Posterior vena cava (tissue), 2 donors: Measurements from ENCODE around the gene NPSR1. TPM values are rescaled to one million over a fixed set of nuclear protein-coding genes. Genes with fewer than 3 reads are reported as not detected.

Experiments
- DNase-seq: peaks from one replicate; pipeline ENCODE4 v3.0.0-alpha.2; 2020; ENCODE audit warnings: low spot score
- intact Hi-C, 2 donors: fragments of 100-400 bp; cut with DNase I; formaldehyde crosslinking; loops; one replicate each; pipeline versions ENCODE4 v1.14.1 to v1.14.2; 2022 to 2023
- total RNA-seq, 2 donors: library from RNA; stranded (reverse); fragmentation: NEBNext Ultra II Directional; extraction: Animal tissue kit (Norgen Biotek cat#: 25700); gene quantifications; one replicate each; pipeline ENCODE4 v1.2.1, GENCODE V29; 2021
- donor health status: DM: yes; HTN: yes; CAD: no.
- donor health status: DM: yes; HTN: yes; CAD: no.

NPSR1 gene
- total RNA-seq, 2 donors from 2014 or later = not detected

DNA sequence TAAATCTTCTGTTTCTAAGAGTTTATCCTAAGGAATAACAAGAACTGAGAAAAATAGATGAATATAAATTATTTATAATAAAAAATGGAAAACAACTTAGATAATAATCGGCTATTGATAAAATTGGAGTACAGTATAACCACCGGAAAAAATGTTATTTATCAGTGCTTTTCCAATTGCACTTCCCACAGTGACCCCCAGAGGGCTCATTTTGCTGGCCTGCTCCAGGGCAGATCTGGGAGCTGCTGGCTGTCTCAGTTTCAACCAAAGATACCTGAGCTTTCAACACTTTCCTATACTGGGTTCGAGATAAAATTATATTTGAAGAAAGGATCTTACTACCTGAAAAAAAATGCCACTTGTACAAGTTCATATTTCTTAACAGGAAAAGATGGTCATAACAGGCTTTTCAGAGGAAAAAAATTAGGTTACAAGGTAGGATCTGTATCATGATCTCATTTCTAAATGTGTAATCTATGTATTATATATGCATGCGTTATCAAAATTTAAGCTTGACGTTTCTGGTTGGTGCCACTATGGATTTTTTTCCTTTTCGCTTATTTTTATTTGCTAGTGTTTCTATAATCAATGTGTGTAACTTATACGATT, 165.7 kb downstream of the NPSR1 start:
- intact Hi-C loops = no loop called here
- DNase-seq = no peak

DNA sequence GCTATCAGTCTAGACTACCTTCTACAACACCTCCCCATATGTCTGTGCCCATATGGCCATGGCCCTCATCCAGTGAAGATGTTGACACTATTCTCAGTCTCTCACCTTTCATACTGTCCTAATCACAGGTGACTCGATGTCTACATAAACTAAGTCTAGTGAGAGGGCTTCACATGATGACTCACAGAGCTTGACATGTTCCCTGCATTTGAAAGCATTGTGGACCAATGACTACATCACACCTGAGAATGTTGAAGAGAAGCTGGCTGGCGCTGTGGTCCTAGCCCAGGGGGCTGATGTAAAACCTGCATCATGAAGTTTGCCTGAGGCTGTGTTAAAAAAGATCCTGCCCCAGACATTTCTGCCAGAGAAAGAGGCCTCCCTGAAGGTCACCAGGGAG, 167.2 kb downstream of the NPSR1 start:
- intact Hi-C loops = no loop called here
- no peak for DNase-seq

DNA sequence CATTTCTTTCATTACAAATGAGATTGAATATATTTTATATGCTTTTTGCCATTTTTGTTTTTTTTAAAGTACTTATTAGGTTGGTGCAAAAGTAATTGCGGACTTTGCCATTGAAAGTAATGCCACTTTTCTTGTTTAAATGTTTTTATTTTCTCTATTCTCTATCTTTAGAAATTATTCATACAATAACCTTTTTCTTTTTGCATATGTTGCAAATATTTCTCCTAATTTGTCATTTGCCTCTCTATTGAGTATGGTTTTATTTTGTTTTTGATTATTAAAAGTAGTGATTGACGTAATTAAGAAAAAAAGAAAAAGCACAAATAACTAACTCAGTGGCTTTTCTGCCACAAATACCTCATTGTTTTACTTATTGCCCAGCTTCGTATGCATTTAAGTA, 172.4 kb downstream of the NPSR1 start:
- intact Hi-C loops = no loop called here
- DNase-seq = no peak

DNA sequence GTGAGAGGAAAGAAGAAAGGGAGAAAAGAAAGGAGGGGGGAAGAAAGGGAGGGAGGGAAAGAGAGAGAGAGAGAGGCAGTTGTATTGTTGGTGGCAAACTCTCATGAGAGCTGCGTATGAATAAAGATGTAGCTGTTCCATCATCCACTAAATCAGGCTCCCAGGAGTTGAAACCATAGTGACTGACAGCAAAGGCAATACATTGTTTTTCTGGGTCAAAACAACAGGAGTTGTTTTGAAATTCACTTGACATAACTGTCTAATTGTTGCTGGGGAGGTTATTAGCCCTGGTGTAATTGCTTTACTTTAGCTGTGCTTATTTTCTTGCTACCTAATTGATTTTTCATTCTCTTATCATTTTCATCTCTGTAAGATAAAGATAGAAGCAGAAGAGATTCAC, 173.4 kb downstream of the NPSR1 start:
- DNase-seq = no peak
- intact Hi-C loops = no loop called here

DNA sequence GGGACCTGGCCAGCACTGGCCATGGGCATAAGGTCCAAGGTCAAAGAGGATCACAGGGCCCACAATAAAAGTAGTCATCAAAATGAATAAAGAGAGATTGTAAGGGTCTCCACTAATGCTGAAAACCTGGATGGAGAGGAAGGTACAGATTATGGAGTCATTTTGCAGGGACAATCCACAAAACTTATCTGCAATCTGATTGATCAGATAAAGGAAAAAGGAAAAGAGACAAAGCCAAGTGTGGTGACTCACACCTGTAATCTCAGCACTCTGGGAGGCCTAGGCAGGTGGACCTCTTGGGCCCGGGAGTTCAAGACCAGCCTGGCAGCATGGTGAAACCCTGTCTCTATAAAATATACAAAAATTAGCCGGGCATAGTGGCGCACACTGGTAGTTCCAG, 174.0 kb downstream of the NPSR1 start:
- intact Hi-C loops = no loop called here
- no peak for DNase-seq

DNA sequence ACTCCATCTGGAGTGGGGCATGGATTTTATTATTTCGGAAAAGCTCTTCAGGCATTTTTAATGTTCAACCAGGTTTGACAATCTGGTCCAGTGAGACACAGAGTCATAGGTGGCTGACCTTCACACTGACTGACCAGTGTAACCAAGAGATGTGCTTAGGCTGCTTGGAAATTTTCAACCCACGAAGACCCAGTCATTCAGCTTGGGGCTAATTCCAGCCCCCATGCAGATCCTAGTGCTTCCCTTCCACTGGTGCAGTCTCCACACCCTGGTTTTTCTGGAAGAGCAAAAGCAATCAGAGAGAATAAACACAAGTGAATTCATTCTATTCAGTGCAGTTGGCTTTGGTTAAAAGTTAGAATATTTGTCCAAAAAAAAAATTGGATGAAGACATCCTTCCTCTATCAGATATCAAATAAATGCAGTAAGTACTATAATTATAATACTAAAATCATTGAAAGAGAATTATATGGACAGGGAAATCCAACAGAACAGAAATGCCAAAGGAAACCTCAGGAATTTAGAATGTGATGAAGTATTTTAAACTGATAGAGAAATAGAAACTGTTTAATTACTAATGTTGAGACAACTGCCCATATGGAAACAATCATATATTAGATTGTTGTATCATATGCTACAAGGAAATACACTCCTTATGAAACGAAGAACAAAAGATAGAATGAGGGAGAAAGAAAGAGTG, 178.0 kb downstream of the NPSR1 start:
- intact Hi-C loops = no loop called here
- DNase-seq = no peak

DNA sequence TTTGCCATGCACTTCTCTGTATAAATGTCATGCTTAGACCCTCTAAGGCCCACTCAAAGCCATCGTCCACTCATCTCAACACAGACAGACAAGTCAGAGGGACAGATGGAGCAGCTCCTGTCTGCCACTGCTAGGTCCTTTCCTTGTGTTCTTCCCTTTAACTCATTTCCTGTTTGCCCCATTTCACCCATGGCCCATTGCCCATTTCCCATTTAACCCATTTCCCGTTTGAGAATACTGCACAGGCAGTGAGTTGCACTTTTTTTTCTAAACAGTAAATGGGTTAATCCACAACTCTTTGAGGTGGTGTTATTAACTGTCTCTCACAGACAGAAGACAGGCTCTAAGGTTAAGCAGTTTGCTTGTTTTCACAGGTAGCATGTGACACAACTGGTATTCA, 179.3 kb downstream of the NPSR1 start:
- intact Hi-C loops = no loop called here

DNA sequence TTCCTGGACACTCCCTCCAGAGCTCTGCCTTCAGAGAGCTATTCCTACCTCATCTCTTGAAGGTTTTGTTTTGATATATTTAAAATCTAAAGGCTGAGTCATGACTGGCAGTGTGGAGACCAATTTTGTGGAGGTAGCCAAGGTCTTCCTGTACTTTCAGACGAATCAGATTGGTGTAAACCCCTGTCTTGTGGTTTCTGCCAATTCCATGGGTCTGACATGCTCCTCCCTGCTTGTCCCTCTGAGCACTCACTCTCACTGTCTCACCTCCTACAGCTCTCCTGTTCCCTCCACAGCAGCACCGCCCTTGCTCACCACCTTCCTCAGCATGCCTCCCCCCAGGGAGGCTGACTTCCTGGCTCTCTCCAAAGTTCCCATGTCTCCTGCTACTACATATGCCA, 179.8 kb downstream of the NPSR1 start:
- intact Hi-C loops = no loop called here

More for the DNA sequence above, 179.3 kb downstream of the NPSR1 start:
- no peak for DNase-seq

DNA sequence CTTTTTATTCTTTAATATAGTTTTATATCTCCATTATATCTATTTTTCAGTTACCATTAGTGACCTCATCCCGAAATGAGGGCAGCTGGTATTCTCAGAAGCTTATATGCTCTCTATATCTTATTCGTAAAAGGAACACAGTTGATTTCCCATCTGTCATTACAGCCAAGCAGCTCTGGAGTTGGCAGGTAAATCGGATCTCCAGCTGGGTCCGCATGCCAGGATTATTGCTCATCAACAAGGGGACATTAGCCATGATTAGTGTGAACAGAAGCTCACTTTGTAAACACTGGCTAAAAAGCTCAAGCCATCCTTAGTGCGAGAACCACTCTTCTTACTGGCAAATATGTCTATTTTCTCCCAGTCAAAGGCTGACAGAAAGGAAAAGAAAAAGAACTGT, 180.3 kb downstream of the NPSR1 start:
- no peak for DNase-seq
- intact Hi-C loops = no loop called here

More for the DNA sequence above, 179.8 kb downstream of the NPSR1 start:
- no peak for DNase-seq

DNA sequence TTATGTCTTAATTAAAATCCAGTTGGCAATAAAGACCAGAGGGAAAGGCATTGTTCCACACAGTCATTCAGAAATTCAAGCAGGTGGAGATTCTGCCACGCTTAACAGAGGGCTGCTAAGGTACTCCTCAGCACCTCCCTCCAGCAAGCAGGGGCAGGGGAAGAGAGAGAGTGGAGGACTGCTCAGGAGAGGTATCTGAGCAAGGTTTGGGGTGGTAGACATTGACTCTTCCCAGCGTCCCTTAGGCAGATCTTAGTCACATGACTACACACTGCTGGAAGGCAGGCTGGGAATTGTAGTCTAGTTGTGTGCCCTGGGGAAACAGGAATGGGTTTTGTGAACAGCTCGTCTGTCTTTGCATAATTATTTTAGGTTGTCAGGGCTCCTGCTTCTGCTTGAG, 181.6 kb downstream of the NPSR1 start:
- no peak for DNase-seq
- intact Hi-C loops = no loop called here

DNA sequence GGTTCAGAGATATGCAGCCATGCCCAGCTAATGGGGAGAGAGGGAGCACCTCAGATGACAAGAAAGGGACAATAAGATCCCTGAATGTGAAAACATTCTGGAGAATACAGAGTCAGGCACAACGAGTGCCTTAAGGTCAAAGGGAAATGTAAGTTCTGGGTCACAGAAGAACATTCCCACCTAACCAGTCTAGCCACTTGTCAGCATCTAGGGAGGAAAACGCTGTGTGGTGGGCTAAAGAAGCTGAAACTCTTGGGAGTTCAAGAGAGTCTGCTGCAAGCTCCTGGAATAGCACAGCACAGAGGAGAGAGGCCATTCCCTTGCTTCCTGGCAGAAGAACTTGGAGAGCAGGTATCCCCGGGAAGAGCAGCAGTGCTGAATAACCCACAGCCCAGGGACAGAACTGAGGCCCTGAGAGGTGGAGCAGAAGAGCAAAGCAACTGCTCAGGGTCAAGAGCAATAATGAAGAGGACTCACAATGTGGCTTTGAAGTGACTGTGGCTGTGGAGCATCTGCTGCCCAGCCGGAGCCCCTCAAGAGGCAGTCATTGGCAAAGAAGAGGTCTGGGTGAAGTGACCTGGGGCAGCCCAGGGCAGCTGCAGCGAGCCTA, 182.3 kb downstream of the NPSR1 start:
- intact Hi-C loops = no loop called here
- DNase-seq = no peak

DNA sequence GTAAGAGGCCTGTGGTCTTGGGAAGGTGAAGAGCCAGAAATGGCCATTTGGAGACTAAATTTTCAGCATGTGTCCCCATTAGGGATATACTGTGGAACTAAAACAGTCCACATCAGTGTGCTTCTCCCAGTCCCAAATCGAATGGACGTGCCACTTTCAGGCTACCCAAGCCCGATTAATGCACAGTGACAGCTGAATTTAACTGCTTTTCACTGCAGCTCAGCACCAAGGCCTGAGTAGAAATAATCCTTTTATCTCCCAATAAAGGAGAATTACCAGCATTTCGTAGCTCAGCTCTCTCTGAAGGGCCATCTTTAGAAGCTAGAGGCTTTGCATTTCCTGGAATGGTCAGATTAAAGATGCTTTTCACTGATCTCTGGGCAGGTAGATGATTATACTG, 183.3 kb downstream of the NPSR1 start:
- intact Hi-C loops = no loop called here

DNA sequence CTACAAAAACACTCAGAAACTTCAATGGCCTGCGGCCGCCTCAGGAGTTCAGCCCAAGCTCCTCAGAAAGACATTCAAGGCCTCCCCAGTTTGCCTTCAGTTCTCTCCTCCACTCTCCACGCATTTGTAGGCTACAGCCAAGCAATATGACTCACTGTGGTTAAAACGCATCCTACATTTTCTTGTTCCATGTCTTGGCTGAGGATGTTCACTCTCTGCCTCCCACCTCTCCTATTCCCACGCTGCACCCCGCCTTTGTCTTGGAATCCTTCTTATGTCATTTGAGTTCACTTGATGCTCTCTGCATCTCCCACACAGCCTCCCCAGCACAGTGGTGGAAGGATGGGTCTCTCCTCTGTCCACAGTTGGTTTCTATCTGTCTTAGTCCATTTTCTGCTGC, 184.8 kb downstream of the NPSR1 start:
- DNase-seq = no peak
- intact Hi-C loops = no loop called here

More for the DNA sequence above, 183.3 kb downstream of the NPSR1 start:
- no peak for DNase-seq

DNA sequence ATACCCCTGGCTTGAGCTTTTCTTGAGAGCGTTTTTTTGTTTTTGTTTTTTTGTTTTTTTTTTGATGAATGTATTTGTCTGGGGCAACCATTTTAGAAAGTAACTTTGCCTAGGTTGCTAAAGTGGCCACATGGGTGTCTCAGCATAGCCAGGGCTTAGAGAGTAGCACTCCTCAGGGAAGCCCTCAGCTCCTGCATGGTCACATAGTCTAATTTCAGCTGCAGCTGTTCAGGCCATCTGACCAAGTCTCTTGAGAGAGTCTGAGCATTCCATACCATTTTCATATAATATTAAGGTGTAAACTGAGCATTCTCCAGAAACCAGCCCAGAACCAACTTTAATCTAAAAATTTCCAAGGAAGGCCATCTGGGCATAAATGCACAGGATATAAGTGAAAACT, 186.4 kb downstream of the NPSR1 start:
- intact Hi-C loops = no loop called here
- no peak for DNase-seq

DNA sequence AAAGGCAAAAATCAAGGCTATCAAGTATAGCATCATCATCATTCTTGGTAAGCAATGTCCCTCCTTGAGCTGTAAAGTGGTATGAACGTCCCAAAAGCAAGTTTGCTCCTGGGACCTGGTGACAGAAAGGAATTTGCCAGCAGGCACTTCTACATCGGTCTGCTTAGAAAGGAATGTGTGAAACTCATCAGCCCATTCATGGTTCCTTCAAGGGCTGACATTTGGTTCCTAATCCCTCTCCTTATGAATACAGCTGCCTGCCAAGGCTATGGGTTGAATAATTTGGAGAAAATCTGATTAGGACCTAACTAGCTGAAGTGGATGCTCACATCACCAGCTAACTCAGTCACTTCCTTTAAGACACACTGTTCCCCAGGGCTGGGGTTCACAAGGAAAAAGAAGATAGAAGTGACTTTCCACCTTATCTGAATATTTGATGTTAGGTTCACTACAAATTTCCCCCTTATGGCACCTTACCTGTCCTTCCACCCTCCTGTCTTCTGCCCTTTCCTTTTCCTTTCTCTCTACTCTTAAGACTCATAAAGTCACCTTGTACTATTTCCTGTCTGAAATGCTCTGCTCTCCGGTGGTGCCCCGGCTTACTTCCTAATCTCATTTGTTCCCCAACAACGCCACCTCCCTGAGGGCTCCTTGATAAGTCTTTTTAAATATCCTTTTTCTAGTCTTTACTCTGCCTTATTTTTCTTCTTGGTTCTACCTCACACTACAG, 187.1 kb downstream of the NPSR1 start:
- DNase-seq = no peak
- intact Hi-C loops = no loop called here

DNA sequence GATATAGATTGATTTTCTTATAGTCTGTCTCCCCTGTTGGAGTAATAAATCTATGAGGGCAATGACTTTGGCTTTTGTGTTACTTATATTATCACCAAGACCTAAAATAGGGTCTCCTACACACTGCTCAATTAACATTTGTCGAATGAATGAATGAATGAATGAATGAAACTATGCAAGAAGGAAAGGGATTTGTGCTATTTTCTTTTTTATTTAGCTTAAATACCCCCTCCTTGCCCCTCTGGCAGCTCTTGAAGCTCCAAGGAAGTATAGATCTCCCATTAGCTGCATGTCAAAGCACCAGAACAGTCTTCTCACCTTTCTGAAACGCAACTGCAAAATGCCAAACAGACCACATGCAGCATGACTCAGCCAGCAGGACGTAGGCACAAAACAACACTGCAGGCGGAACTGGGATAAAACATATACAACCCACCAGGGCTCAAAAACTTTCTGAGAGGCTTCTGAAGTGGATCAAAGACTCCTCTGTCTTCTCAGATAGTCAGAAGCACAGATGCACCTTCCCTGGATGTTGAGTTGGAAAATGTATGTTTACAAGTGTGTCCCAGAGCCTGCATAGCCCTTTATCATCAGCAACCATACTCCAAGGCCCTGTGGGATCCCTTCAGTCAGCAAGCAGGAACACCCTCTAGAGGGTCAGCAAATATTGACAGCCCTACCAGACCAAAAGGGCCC, 187.8 kb downstream of the NPSR1 start:
- DNase-seq = no peak
- intact Hi-C loops = no loop called here

DNA sequence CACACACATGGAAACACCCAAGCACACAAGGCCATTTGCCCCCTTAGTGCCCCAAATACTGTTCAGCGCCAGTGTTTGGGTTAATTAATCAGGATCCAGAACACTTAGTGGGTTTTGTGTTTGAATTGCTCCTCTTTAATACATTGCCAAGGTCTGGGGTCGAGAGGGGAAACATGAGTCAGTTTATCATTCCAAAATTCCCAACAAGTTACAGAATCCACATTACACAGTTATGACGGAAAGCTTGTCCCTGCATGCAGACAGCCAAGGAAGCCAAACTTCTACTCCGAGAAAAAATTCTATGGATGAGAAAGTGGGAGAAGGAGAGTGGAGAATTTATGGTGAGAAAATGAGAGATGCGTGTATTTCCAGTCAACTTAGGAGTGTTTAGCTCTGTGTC, 189.0 kb downstream of the NPSR1 start:
- intact Hi-C loops = no loop called here
- DNase-seq = no peak

DNA sequence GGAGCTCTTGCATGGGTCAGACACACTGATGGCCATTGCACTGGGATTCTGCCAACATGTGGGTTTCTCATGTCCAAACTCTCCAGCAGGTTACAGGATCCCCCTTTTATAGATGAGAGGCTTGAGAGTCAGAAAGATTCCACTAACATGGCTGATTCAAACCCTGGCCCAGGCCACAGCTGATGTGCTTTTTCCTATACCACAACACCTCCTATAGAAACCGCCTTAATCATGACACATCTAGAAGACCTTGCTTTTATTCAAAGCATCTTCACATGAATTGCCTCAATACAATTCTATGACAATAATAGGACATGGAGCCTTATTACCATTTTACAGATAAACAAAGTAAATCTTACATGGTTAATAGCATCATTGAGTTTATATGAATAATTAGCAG, 190.7 kb downstream of the NPSR1 start:
- intact Hi-C loops = no loop called here
- no peak for DNase-seq

DNA sequence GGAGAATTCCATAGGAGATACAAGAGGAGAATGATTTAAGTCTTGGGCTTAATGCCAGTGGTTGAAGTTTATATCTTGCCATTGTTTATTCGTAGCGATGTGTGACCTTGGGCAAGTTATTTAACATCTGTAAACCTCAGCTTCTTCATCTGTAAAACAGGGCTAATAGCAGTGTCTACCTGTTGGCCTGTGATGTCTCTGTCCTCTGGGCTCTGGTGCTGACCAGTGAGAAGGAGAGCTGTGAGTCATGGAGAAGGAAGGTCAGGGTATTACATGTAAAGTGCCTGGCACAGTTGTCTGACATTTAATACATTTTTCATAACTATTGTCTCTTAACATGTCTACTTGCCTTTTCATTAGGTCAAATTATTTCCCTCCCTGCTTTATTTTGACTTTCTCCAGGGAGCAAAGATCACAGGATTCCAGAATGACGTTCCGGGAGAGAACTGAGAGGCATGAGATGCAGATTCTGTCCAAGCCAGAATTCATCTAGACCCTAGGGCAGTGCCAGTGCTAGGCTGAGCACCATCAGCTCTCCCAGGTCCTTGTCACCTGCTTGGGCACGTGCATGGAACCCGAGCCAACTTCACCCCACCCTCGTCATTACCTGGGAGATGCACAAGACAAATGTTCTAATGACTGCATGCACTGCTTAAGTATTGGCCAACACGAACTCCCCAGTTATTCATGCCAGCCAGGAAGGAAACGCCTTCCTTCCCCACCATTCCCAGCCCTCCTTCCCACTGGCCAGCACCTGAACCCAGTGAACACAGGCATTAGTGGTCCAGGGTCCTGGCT, 191.3 kb downstream of the NPSR1 start:
- intact Hi-C loops = no loop called here
- DNase-seq = no peak
